CD14-positive monocyte (primary cell): ENCODE data around the gene EVA1B. TPM values are rescaled to one million over a fixed set of nuclear protein-coding genes. Genes with fewer than 3 reads are reported as not detected.

Experiments
- DNase-seq, 3 donors: peaks; one replicate each; pipeline ENCODE4 v3.0.0-alpha.2; 2011 to 2022
- H2AFZ ChIP-seq: 2 replicates; pipeline ENCODE4 v1.6.0; 2012; ENCODE audit warnings: mild to moderate bottlenecking, low read depth, low read length, inconsistent platforms; ENCODE audit not compliant: insufficient read depth, poor library complexity, severe bottlenecking
- H3K27ac ChIP-seq, 2 donors: 1 replicate in 1 of 2; 2 replicates in 1 of 2; pipeline ENCODE4 v1.5.1; 2012 to 2013; ENCODE audit warnings: low read length in 2 of 2, control low read depth in 1 of 2, inconsistent platforms in 1 of 2, low read depth in 1 of 2, mild to moderate bottlenecking in 1 of 2
- H3K27me3 ChIP-seq, 2 donors: one replicate each; pipeline versions ENCODE4 v1.6.0 to v1.6.1; 2011 to 2013; ENCODE audit warnings: low read length in 2 of 2; ENCODE audit not compliant: control insufficient read depth in 2 of 2, insufficient read depth in 2 of 2
- H3K36me3 ChIP-seq, 2 donors: replicated peaks in 1 of 2; 1 replicate in 1 of 2; 2 replicates in 1 of 2; pipeline versions ENCODE4 v1.5.1 to v1.6.1; 2012 to 2013; ENCODE audit warnings: low read length in 2 of 2, control low read depth in 1 of 2, inconsistent platforms in 1 of 2, mild to moderate bottlenecking in 1 of 2; ENCODE audit not compliant: insufficient read depth in 2 of 2, control insufficient read depth in 1 of 2
- H3K4me1 ChIP-seq, 2 donors: 1 replicate in 1 of 2; 2 replicates in 1 of 2; pipeline versions ENCODE4 v1.5.1 to v1.6.1; 2012 to 2013; ENCODE audit warnings: low read length in 2 of 2, control low read depth in 1 of 2, inconsistent platforms in 1 of 2, mild to moderate bottlenecking in 1 of 2, moderate library complexity in 1 of 2; ENCODE audit not compliant: insufficient read depth in 2 of 2, control insufficient read depth in 1 of 2
- H3K4me2 ChIP-seq: replicated peaks from 2 replicates; pipeline ENCODE3; 2012; ENCODE audit warnings: low read length, moderate library complexity, mild to moderate bottlenecking; ENCODE audit not compliant: poor library complexity, severe bottlenecking; ENCODE audit errors: extremely low read depth
- H3K4me3 ChIP-seq, 3 experiments: fragments of 200-600 bp in 1 of 3; sonication (generic) in 1 of 3; replicated peaks in 1 of 3; 1 replicate in 2 of 3; 2 replicates in 1 of 3; pipeline ENCODE4 v1.5.1; 2011 to 2013; ENCODE audit warnings: low read length in 3 of 3, mild to moderate bottlenecking in 3 of 3, control low read depth in 2 of 3, low read depth in 2 of 3, inconsistent platforms in 1 of 3, moderate library complexity in 1 of 3
- H3K79me2 ChIP-seq: 2 replicates; pipeline ENCODE4 v1.6.0; 2012; ENCODE audit warnings: mild to moderate bottlenecking, control low read depth, inconsistent platforms, low read length, moderate library complexity; ENCODE audit not compliant: insufficient read depth
- H3K9ac ChIP-seq: 2 replicates; pipeline ENCODE4 v1.6.0; 2017; ENCODE audit warnings: low read length, mild to moderate bottlenecking; ENCODE audit not compliant: insufficient read depth, poor library complexity, severe bottlenecking
- H3K9me3 ChIP-seq, 2 donors: replicated peaks in 1 of 2; 1 replicate in 1 of 2; 2 replicates in 1 of 2; pipeline versions ENCODE4 v1.5.1 to v1.6.1; 2012 to 2013; ENCODE audit warnings: low read length in 2 of 2, control low read depth in 1 of 2; ENCODE audit not compliant: control insufficient read depth in 1 of 2, insufficient read depth in 1 of 2
- H4K20me1 ChIP-seq: 2 replicates; pipeline ENCODE4 v1.6.0; 2012; ENCODE audit warnings: mild to moderate bottlenecking, low read length, control low read depth, moderate library complexity; ENCODE audit not compliant: insufficient read depth
- H3K27ac Mint-ChIP-seq, 7 donors: one replicate each; pipeline ENCODE4 v1.8.0; 2020; ENCODE audit warnings: mild to moderate bottlenecking in 7 of 7, mixed read lengths in 7 of 7, moderate library complexity in 6 of 7, inconsistent platforms in 2 of 7
- H3K27me3 Mint-ChIP-seq, 3 donors: one replicate each; pipeline ENCODE4 v1.8.0; 2021 to 2022; ENCODE audit warnings: low read depth in 3 of 3, mild to moderate bottlenecking in 3 of 3, mixed read lengths in 3 of 3, moderate library complexity in 3 of 3, inconsistent platforms in 1 of 3
- H3K36me3 Mint-ChIP-seq, 2 donors: one replicate each; pipeline ENCODE4 v1.8.0; 2020; ENCODE audit warnings: mixed read lengths in 2 of 2, inconsistent platforms in 1 of 2, mild to moderate bottlenecking in 1 of 2
- H3K4me1 Mint-ChIP-seq: one replicate; pipeline ENCODE4 v1.8.0; 2020; ENCODE audit warnings: mild to moderate bottlenecking, mixed read lengths
- H3K4me3 Mint-ChIP-seq, 2 donors: one replicate each; pipeline ENCODE4 v1.8.0; 2020; ENCODE audit warnings: mild to moderate bottlenecking in 2 of 2, mixed read lengths in 2 of 2, moderate library complexity in 1 of 2
- H3K9me3 Mint-ChIP-seq, 7 donors: one replicate each; pipeline ENCODE4 v1.8.0; 2020 to 2022; ENCODE audit warnings: mixed read lengths in 7 of 7, mild to moderate bottlenecking in 6 of 7, moderate library complexity in 6 of 7, inconsistent platforms in 2 of 7
- WGBS: methylation state at CpG from one replicate; pipeline ENCODE4 v1.1.5; 2013; ENCODE audit warnings: missing lambda C conversion rate; ENCODE audit not compliant: insufficient coverage; 5-methylcytosine and 5-hydroxymethylcytosine counted together
- intact Hi-C, 2 donors: fragments of 100-400 bp; cut with micrococcal nuclease; formaldehyde crosslinking; loops; one replicate each; pipeline versions ENCODE4 v1.15.0 to v1.15.1; 2023
- polyA plus RNA-seq, 3 donors: library from polyadenylated mRNA; depleted of rRNA in 1 of 3; unstranded in 2 of 3; stranded (reverse) in 1 of 3; fragments of 300-500 nt in 2 of 3; fragments of >200 nt in 1 of 3; fragmentation: Illumina TruSeq in 2 of 3; gene quantifications; 1 replicate in 2 of 3; 2 replicates in 1 of 3; pipeline ENCODE4 v1.2.3, GENCODE V29; 2012 to 2021
- TF ChIP-seq, protein P1 (sequence below): fragments of 200-600 bp; IDR thresholded peaks from one replicate; pipeline ENCODE4 v1.8.0; 2022; ENCODE audit warnings: antibody characterized with exemption, mild to moderate bottlenecking

Gene EVA1B
- polyA plus RNA-seq, 3 donors = 13.7 to 19.1 (median 16.6) TPM

DNA sequence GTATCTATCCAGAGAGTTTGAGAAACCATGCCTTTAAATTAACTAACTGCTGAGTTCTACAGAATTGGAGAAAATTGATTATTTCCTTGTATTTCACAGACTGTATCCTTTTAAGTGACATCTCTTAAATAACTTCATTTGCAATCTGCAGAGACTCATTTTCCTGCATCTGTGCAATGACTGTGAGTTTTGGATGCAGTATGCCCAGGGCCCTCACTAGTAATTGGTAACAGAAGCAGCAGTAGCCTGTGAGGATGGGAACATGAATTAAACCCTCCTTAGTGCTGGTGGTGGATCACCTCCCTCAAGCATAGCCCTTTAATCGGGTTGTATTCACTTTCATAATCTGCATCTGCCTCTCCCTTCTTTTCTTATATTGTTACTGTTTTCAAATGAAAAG is 38.9 kb downstream of the EVA1B start:
- no peak for DNase-seq
- Histone ChIP-seq H3K79me2 (peaks cover 51% of the 10 kb centered on the region), H3K27me3 (no peaks in the 10 kb centered on the region), H3K9me3 (no peaks in the 10 kb centered on the region), H4K20me1 (peaks cover 90% of the 10 kb centered on the region), H2AFZ (no peak overlapping the region), H3K4me2 (no peak overlapping the region), H3K36me3 (peaks cover 67 to 96% of the 10 kb centered on the region in 2 donors), H3K27ac (peak overlapping the region in 1 of 2 donors; percentile 35), H3K9ac (no peak overlapping the region), H3K4me1 (no peaks in the 10 kb centered on the region), H3K4me3 (no peak overlapping the region)
- H3K9me3 Mint-ChIP-seq = no peaks in the 10 kb centered on the region
- TF ChIP-seq, protein P1, sequence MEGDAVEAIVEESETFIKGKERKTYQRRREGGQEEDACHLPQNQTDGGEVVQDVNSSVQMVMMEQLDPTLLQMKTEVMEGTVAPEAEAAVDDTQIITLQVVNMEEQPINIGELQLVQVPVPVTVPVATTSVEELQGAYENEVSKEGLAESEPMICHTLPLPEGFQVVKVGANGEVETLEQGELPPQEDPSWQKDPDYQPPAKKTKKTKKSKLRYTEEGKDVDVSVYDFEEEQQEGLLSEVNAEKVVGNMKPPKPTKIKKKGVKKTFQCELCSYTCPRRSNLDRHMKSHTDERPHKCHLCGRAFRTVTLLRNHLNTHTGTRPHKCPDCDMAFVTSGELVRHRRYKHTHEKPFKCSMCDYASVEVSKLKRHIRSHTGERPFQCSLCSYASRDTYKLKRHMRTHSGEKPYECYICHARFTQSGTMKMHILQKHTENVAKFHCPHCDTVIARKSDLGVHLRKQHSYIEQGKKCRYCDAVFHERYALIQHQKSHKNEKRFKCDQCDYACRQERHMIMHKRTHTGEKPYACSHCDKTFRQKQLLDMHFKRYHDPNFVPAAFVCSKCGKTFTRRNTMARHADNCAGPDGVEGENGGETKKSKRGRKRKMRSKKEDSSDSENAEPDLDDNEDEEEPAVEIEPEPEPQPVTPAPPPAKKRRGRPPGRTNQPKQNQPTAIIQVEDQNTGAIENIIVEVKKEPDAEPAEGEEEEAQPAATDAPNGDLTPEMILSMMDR = no peak
- H3K36me3 Mint-ChIP-seq = peaks cover 60 to 77% of the 10 kb centered on the region in 2 donors
- peaks cover 2% of the 10 kb centered on the region for H3K4me1 Mint-ChIP-seq
- no peak overlapping the region for H3K4me3 Mint-ChIP-seq
- no CpG with 5 or more reads among the region's 1 CpG for WGBS
- no peak overlapping the region for H3K27ac Mint-ChIP-seq
- intact Hi-C loops = loop anchor here (2.0 to 10.0 kb wide), 2 partner anchors 100 to 136 kb away; partner anchors contain the start of gene TRAPPC3 (in 1 of the 2)
- H3K27me3 Mint-ChIP-seq = no peaks in the 10 kb centered on the region

DNA sequence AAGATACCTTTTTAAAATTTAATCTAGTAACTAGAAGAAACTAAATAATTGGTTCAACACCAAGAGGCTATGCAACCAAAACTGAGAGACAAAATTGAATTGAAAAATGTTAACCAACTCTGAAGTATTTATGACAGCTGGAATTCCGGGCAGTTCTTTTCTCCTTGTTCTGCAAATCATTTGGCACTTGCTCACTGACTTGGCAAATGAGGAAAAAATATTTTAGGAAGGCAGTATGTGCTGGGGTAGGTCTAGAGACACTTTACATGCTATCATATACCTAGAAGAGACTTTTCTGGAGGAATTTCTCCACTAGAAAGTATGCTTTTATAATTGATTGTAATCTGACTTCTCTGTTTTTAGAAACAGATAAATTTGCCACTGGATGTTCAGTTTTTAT is 39.4 kb downstream of the EVA1B start:
- peaks cover 63 to 92% of the 10 kb centered on the region in 2 donors for H3K36me3 ChIP-seq
- H3K9ac ChIP-seq = no peak overlapping the region
- no peaks in the 10 kb centered on the region for H3K4me1 ChIP-seq
- Mint-ChIP-seq H3K4me3 (no peak overlapping the region), H3K27ac (no peak overlapping the region), H3K4me1 (peaks cover 2% of the 10 kb centered on the region), H3K9me3 (no peaks in the 10 kb centered on the region), H3K27me3 (no peaks in the 10 kb centered on the region), H3K36me3 (peaks cover 57 to 75% of the 10 kb centered on the region in 2 donors)
- no peak overlapping the region for H2AFZ ChIP-seq
- no peak overlapping the region for H3K4me3 ChIP-seq
- no peak overlapping the region for H3K4me2 ChIP-seq
- H3K79me2 ChIP-seq = peaks cover 55% of the 10 kb centered on the region
- no peaks in the 10 kb centered on the region for H3K9me3 ChIP-seq
- H3K27ac ChIP-seq = peak overlapping the region in 1 of 2 donors; percentile 35
- TF ChIP-seq, protein P1 = no peak
- no peaks in the 10 kb centered on the region for H3K27me3 ChIP-seq
- WGBS = 100% methylated on average over 1 of the region's 1 CpG
- intact Hi-C loops = loop anchor here (2.0 to 10.0 kb wide), 2 partner anchors 99 to 135 kb away; partner anchors contain the start of gene TRAPPC3 (in 1 of the 2)
- DNase-seq = no peak
- peaks cover 91% of the 10 kb centered on the region for H4K20me1 ChIP-seq
